ENCODE results near the gene KCNN4.
A peak's percentile ranks its signal among the peaks of the same experiment; 100 is the strongest.
"Not testable (repeated sequence)": the region's sequence is repeated elsewhere in the genome, so short reads cannot be mapped to it uniquely, and the experiment has no call there.

Gene KCNN4

GRCh38 chr19:43774103-43774939 is 6.5 kb downstream of the KCNN4 start:
- no peak for DNase-seq

GRCh38 chr19:43773725-43774102 is 7.1 kb downstream of the KCNN4 start:
- DNase-seq, result no peak

GRCh38 chr19:43769256-43769655 is 11.5 kb downstream of the KCNN4 start:
- DNase-seq, result no peak

- DNase-seq, result no peak
These were observed 12.3 kb downstream of the KCNN4 start for GRCh38 chr19:43768273-43769050.

GRCh38 chr19:43767818-43768217 is 13.0 kb downstream of the KCNN4 start:
- no peak for DNase-seq

- no peak for DNase-seq
These were observed 13.5 kb downstream of the KCNN4 start for GRCh38 chr19:43767316-43767715.

- DNase-seq, result no peak
These were observed 14.1 kb downstream of the KCNN4 start for GRCh38 chr19:43766755-43767043.

- no peak for DNase-seq
These were observed 15.5 kb downstream of the KCNN4 start for GRCh38 chr19:43765109-43765876.

GRCh38 chr19:43764684-43765083 is 16.1 kb downstream of the KCNN4 start:
- DNase-seq, result not testable (repeated sequence)

- no peak for DNase-seq
These were observed 17.3 kb downstream of the KCNN4 start for GRCh38 chr19:43763473-43763939.

GRCh38 chr19:43762814-43763213 is 18.0 kb downstream of the KCNN4 start:
- no peak for DNase-seq

GRCh38 chr19:43760941-43761340 is 19.8 kb downstream of the KCNN4 start:
- no peak for DNase-seq

- DNase-seq, result no peak
These were observed 21.3 kb downstream of the KCNN4 start for GRCh38 chr19:43759515-43759914.

GRCh38 chr19:43755256-43755801 is 25.4 kb downstream of the KCNN4 start:
- peak; percentile 80 for DNase-seq

GRCh38 chr19:43754503-43755255 is 26.1 kb downstream of the KCNN4 start, which contains the start of gene SMG9:
TSS of gene SMG9 (minus strand) at chr19:43754962. CDS start at chr19:43750741, 4,221 bp downstream.
- peak; percentile 95 for DNase-seq

- DNase-seq, result no peak
These were observed 26.6 kb downstream of the KCNN4 start for GRCh38 chr19:43754253-43754502.

- no peak for DNase-seq
These were observed 28.4 kb downstream of the KCNN4 start for GRCh38 chr19:43752287-43752875.

- DNase-seq, result no peak
These were observed 29.1 kb downstream of the KCNN4 start for GRCh38 chr19:43751466-43752220.

GRCh38 chr19:43749898-43750297 is 30.9 kb downstream of the KCNN4 start:
- no peak for DNase-seq

- DNase-seq, result no peak
These were observed 31.6 kb downstream of the KCNN4 start for GRCh38 chr19:43749152-43749551.

GRCh38 chr19:43748685-43749084 is 32.1 kb downstream of the KCNN4 start:
- DNase-seq, result no peak

Measured in NCI-H2029 (cell line).